ENCODE measurements around the gene NAXD.
"Not testable (repeated sequence)": the region's sequence is repeated elsewhere in the genome, so short reads cannot be mapped to it uniquely, and the experiment has no call there.

Gene NAXD

DNA sequence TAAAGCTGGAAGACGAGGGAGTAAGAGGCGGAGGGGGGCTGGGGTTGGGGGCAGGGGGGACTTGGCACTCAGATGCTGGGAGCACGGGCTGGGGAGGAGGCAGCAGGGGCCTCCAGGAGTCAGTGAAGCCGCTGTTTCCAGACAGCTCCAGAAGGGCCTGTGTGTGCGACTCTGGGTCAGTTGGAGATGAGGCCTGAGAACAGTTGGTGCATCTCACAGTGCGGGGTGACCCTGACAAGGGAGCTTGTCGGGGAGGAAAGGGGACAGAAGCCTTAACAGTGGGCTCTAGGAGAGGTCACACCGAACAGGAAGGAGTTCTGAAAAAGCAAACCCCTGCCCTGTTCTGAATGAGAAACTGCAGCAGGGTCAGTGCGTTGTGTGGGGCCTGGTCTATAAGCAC, 11.2 kb downstream of the NAXD start:
- in situ Hi-C loops (cut with MboI; ENCODE audit: low pct_unique_long_range_greater_than_20kb, low sequenced_read_pairs) = no loop called here
- DNase-seq = no peak

DNA sequence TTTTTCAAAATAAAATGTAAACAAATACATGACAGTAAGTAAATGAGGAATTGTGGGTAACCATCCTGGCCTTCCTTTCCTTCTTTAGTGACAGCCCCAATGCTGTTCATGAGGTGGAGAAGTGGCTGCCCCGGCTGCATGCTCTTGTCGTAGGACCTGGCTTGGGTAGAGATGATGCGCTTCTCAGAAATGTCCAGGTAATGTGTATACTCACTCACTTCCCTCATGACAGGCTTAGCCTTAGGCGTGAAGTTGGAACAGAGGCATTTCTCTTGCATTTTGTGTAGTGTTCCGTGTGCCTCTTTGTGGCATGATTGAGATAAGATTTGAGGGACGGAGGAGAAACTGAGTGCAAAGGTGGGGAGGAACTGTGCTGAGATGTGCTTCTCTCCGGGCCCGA, 12.0 kb downstream of the NAXD start:
- in situ Hi-C loops (cut with MboI; ENCODE audit: low pct_unique_long_range_greater_than_20kb, low sequenced_read_pairs) = no loop called here
- DNase-seq = no peak

DNA sequence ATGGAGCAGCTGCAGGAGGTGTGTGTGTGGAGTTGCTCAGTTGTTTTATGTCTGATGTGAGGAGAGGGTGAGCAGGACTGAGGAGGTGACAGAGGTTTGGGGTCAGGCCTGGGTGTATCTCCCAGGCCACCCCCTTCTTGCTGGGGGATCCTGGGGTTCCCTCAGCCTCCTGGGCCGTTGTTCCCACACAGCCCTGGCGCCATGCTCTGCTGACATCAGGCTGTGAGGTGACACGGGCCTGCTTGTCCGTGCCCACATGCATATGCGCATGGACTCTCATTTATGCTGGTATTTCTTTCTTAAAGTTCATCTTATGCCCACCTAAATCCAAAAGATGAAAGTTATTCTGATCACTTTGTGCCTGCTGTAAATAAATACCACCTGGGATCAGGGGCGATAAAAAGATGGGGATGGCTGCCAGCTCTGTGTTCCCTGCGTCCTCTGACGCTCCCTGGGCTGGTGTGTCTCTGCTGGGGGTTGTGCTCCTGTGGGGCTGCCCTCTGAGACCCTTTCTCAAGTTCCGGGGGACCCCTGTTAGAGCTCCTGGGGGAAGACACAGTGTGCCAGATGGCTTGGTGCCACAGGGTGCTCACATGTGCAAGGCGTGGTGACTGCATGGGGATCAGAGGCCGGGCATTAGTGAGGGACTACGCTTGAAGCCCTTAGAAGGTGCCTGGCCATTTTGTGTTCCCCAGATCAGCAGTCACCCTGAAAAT, 12.6 kb downstream of the NAXD start:
- no peak for DNase-seq
- in situ Hi-C loops (cut with MboI; ENCODE audit: low pct_unique_long_range_greater_than_20kb, low sequenced_read_pairs) = no loop called here

DNA sequence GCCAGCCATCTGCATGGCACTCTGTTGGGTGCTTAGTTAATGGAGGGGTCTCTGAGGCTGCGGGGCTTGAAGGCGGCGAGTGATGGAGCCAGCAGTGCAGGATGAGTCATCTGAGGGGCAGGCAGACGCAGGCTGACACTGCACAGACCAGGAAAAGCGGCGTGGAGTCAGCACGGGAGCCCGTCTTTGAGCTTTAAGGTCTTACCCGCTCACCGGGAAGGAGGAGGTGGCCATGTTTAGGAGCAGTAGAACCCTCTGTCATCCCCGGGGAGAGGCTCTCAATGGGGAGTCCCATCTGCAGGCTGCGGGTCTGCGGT, 13.1 kb downstream of the NAXD start:
- in situ Hi-C loops (cut with MboI; ENCODE audit: low pct_unique_long_range_greater_than_20kb, low sequenced_read_pairs) = no loop called here
- no peak for DNase-seq

DNA sequence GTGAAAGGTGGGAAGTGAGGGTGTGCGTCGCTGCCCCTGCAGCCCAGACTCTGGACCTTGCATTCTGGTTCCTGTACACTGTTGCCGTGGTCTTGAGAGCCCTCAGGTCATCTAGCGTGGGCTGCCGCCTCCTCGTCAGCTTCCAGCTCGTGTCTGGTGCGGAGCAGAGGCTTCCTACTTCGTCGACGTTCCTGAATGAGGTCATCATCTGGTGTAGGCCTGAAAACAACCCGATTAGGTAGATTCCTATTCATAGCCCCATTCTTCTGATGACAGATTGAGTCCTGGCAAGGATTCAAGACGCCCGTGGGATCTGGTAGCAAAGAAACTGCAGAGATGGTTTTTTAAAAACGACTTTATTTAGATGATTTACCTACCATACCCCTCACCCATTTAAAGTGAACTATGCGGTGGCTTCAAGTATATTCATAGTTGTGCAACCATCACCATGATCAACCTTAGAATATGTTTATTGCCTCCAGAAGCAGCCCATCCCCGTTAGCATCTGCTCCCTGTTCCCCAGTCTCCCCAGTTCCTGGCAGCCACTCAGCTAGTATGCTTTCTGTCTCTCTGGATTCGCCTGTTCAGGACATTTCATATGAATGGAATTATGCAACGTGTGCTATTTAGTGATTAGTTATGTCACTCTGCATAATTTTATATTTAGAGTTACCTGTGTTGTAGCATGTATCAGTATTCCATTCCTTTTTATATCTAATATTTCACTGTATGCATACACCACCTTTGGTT, 13.8 kb downstream of the NAXD start:
- DNase-seq = no peak
- in situ Hi-C loops (cut with MboI; ENCODE audit: low pct_unique_long_range_greater_than_20kb, low sequenced_read_pairs) = no loop called here

DNA sequence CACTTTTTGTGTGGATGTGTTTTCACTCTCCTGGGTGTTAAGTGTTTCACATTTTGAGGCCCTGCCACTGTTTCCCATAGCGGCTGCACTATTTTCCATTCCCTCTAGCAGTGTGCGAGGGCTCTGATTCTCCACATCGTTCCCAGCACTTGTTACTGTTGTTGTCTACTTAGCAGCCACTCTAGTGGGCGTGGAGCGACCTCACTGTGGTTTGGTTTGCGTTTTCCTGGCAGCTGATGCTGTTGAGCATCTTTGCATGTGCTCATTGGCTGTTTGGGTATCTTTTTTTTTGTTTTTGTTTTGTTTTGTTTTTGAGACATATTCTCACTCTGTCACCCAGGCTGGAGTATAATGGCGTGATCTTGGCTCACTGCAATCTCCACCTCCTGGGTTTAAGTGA, 14.4 kb downstream of the NAXD start:
- DNase-seq = no peak
- in situ Hi-C loops (cut with MboI; ENCODE audit: low pct_unique_long_range_greater_than_20kb, low sequenced_read_pairs) = no loop called here

DNA sequence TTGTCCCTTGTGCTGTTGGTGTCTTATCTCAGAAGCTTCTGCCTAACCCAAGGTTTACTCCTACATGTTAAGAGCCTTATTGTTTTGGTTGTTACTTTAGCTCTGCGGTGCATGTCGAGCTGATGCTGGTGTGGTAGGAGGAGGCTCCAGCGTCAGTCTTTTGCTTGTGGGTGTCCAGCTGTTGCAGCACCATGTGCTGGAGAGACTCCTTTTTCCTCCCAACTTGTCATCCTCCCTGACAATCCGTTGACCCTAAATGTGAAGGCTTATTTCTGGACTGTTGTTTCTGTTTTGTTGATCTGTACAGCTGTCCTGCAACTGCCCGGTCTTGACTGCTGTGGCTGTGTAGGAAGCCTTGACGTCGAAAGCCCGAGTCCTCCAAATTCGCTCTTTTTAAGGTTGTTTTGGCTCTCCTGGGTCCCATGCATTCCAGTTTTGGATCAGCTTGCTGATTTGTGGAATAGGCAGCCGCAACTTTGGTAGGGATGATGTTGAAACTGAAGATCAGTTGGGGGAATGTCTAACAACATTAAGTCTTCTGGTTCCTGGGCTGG, 15.3 kb downstream of the NAXD start:
- DNase-seq = no peak
- in situ Hi-C loops (cut with MboI; ENCODE audit: low pct_unique_long_range_greater_than_20kb, low sequenced_read_pairs) = no loop called here

DNA sequence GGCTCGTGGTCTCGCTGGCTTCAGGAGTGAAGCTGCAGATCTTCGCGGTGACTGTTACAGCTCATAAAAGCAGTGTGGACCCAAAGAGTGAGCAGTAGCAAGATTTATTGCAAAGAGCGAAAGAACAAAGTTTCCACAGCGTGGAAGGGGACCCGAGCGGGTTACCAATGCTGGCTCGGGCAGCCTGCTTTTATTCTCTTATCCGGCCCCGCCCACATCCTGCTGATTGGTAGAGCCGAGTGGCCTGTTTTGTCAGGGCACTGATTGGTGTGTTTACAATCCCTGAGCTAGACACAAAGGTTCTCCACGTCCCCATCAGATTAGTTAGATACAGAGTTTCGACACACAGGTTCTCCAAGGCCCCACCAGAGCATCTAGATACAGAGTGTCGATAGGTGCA, 16.9 kb downstream of the NAXD start:
- DNase-seq; in situ Hi-C loops (cut with MboI; ENCODE audit: low pct_unique_long_range_greater_than_20kb, low sequenced_read_pairs): not testable (repeated sequence)

DNA sequence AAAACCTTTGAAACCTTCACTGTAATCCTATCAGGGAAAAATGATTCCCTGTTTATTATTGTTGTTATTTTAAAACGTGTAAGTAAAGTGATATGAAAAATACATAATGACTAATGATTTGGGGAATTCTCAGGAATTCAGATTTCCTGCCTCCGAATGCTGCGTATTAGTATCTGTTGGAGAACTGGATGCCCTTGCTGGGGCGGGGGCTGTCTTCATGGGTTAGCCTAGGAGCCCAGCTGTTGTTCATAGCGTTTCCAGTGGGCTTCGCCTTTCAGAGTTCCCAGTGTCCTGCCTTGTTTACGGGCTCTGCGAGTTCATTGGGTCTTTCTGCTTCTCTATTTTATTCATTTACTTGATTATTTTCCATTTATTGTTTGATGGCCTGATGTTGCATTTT, 18.4 kb downstream of the NAXD start:
- no peak for DNase-seq
- in situ Hi-C loops (cut with MboI; ENCODE audit: low pct_unique_long_range_greater_than_20kb, low sequenced_read_pairs) = no loop called here

DNA sequence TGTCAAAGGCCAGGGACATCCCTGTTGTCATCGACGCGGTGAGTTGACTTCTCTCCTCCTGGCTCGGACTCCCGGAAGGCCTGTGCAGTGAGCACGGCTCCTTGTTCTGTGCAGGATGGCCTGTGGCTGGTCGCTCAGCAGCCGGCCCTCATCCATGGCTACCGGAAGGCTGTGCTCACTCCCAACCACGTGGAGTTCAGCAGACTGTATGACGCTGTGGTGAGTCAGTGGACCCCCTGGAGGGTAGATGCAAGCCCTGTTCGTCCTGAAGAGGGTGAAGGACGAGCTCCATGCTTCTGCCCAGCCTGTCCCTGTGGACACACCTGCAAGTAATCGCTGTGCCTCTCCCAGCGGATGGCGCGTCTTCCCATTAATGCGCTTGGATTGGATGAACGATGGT, 19.2 kb downstream of the NAXD start:
- in situ Hi-C loops (cut with MboI; ENCODE audit: low pct_unique_long_range_greater_than_20kb, low sequenced_read_pairs) = no loop called here
- no peak for DNase-seq

DNA sequence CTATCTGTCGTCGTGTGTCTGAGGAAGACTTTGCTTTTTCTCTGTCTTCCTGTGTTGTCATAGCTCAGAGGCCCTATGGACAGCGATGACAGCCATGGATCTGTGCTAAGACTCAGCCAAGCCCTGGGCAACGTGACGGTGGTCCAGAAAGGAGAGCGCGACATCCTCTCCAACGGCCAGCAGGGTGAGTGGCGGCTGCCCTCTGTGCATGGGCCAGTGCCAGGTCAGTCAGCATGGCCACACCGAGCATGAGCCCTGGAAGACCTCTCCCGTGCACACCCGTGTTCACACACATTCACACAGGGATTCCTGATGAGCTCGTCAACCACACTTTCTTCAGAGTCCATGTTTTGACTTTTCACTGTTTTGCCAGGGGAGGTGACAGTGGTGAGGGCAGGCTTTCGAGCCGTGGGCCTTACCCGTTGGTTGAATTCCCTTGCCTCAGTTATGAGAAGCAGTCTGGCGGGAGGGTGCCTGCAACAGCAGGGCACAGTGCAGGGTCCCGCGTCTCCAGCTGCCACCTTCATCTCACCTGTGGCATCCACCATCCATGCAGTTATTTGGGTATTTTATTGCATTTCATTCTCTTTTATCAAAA, 20.2 kb downstream of the NAXD start:
- in situ Hi-C loops (cut with MboI; ENCODE audit: low pct_unique_long_range_greater_than_20kb, low sequenced_read_pairs) = no loop called here
- DNase-seq = no peak

DNA sequence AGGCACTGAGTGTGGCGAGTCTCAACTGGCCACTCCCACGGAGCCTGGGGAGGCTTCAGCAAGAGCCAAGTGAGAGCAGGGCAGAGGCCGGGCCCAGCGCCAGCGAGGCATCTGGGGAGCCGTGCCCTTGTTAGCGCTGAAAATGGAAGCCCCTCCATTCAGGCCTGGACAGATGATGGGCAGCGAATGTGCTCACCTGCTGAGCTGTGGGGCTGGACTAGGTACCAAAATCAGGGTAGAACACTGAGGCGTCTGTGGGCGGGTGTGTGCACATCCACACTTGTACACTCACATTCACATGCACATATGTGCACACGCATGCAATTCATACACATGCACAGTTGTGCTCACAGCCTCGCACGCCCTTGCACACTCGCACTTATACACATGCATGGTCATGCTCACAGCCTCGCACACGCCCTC, 20.7 kb downstream of the NAXD start:
- in situ Hi-C loops (cut with MboI; ENCODE audit: low pct_unique_long_range_greater_than_20kb, low sequenced_read_pairs) = no loop called here
- DNase-seq = no peak

DNA sequence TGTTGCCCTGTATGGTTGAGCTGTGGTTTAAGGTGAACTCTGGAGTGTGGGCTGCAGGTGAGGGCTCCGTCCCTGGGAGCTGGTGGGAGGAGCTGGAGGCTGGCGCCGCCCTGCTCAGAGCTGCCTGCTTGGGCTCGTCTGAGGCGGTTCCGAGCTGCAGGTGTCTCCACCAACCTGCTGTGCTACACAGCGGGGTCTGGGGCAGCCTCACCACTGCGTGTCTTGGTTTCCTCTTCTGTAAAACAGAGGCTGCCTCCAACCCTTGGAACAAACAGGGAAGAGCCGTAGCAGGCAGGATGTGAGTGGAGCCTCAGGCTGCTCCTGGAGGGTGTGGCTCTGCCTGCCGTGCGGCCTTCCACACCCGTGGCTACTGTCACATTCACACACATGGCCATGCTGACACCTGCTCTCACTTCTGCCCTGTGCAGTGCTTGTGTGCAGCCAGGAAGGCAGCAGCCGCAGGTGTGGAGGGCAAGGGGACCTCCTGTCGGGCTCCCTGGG, 21.4 kb downstream of the NAXD start:
- DNase-seq = no peak
- in situ Hi-C loops (cut with MboI; ENCODE audit: low pct_unique_long_range_greater_than_20kb, low sequenced_read_pairs) = no loop called here

DNA sequence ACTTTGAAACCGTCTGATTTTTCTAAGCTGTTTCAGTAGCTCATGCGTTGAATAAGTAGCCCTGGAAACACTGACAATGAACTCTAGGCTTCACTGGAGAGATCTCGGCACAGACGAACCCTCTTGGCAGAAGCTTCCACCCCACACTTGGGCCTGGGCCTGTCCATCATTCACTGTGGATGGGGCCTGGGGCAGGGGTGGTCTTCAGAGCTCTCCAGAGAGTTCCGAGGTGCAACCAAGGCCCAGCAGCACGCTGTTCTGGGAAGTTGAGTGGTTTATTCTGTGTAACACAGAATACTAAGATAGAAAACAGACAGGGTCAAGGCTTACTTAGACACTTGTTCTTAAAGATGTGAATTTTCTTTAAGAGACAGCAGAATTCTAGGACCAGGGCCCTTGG, 21.9 kb downstream of the NAXD start:
- no peak for DNase-seq
- in situ Hi-C loops (cut with MboI; ENCODE audit: low pct_unique_long_range_greater_than_20kb, low sequenced_read_pairs) = no loop called here

DNA sequence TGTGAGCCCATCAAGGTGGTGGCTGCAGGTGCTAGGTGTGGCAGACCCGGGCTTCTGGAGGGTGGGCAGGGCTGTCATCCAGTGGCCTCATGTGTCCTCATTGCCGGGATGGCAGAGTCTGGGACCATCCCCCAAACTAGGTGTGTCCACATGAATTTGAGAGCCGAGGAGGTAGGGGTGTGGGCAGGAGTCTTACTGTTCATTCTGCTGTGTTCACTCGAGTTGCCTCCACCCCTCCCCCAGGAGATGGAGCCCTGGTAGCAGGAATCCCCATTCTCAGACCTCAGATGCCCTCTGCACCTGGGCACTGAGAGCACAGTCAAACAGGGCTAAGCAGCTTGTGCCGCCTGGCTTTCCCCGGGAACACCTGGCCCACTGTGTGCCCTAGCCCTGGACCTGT, 22.4 kb downstream of the NAXD start:
- in situ Hi-C loops (cut with MboI; ENCODE audit: low pct_unique_long_range_greater_than_20kb, low sequenced_read_pairs) = no loop called here
- DNase-seq = no peak

DNA sequence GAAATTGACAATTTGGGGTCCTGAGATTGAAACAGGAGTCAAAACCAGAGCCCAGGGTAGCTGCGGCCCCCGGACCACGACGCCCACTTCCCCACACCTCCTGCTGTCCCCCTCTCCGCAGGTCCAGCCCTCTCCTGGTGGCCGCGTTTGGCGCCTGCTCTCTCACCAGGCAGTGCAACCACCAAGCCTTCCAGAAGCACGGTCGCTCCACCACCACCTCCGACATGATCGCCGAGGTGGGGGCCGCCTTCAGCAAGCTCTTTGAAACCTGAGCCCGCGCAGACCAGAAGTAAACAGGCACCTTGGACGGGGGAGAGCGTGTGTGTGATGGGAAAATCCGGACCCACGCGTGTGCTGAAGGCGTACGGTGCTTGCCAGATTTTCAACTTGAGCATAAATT, 22.9 kb downstream of the NAXD start:
- DNase-seq = no peak
- in situ Hi-C loops (cut with MboI; ENCODE audit: low pct_unique_long_range_greater_than_20kb, low sequenced_read_pairs) = no loop called here

DNA sequence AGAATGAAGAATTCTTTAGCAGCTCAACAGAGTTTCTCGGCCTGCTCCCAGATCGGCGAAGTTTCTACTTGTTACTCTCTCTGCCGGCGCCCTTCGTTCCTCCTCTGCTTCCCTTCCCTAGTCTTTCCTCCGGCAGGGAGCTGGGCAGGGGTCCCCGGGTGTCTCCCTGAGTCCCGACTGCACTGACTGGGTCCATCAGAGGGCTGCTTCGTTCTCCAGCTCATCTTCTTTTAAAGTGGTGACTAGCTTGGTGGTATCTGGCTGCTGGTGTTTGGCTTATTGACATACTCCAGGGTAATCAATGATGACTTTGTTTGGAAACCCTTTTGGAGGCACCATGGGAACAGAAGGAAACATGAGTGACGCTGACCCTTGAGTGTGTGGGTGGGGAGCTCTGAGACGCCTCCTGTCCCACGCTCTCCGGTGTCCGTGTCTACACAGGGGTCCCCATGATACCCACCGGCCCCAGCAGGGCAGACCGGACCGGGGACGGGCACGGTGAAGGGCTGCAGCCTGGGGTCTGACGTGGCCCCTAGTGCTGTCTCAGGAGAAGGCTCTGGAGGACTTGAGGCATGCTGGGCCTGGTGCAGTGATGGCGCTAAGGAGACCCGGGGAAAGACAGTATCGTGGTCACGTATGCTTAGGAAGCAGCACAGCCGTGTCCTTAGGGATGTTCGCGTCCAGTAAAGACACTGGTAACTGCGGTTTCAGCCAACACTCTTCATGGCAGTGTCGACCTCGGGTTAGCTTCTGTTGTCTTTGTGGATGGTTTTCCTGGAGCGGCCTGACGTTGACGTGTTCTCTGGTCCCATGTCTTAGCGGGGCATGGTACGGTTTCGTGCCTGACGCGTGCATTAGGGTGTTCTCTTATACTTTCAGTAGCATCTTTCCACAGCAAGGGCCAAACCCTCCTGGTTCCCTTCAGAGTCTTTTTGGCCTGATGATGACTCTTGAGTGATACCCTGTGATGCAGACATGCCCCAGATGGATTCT, 23.8 kb downstream of the NAXD start:
- in situ Hi-C loops (cut with MboI; ENCODE audit: low pct_unique_long_range_greater_than_20kb, low sequenced_read_pairs) = no loop called here
- no peak for DNase-seq

DNA sequence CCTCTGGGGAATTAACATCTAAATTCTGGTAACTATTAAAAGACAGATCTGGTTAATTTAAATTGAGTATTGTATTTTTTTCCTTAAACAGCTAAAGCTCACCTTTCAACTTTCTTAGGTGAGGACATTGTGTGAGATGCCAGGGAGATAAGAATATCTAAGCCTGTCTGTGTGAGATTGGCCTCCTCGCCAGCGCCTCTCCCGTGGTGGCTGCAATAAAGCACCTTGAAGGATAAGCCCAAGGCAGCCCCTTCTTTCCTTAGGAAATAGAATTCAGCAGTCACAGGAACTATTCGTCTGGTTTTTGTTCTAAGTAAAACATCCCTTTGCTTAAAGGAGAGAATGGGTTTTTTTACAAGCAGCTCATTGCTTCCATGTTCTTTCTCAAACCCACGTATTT, 24.6 kb downstream of the NAXD start:
- in situ Hi-C loops (cut with MboI; ENCODE audit: low pct_unique_long_range_greater_than_20kb, low sequenced_read_pairs) = no loop called here
- no peak for DNase-seq

DNA sequence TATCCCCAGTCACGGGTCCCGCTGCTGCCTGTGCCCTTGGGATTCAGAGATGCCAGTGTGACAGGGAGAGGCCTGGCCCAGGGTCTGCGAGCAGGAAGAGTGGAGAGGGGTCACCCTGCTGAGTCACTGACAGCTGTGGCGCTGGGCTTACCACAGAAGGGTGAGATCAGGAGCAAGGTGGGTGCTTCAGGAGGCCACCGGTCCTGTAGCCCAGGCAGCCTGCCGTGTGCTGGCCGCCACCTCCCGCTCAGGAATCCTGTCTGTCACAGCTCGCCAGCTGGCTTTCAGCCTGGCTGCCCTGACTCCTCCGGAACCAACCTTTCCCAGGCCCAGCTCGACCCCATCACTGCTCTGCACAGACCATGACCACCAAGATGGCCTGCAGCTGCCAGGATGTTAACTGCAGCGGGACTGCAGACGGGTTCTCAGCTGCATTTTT, 25.3 kb downstream of the NAXD start:
- in situ Hi-C loops (cut with MboI; ENCODE audit: low pct_unique_long_range_greater_than_20kb, low sequenced_read_pairs) = no loop called here
- no peak for DNase-seq
